GM12892 (cell line): ENCODE measurements around the gene PNISR.
A peak's percentile ranks its signal among the peaks of the same experiment; 100 is the strongest.

Experiments
- DNase-seq: peaks from one replicate; pipeline ENCODE4 v3.0.0; 2011; ENCODE audit not compliant: insufficient read length
- FAIRE-seq: peaks from 2 replicates; lab custom pipeline; 2011; peaks lifted over from hg19 to GRCh38; lab: Jason Lieb, UNC
- POLR2A ChIP-seq: IDR thresholded peaks from 2 replicates; pipeline ENCODE4 v1.6.1; 2011; ENCODE audit warnings: low read depth, low read length, control low read depth
- POLR2AphosphoS5 ChIP-seq: IDR thresholded peaks from 2 replicates; pipeline ENCODE4 v1.6.1; 2011; ENCODE audit warnings: low read depth, low read length, control low read depth
- TAF1 ChIP-seq: IDR thresholded peaks from 2 replicates; pipeline ENCODE4 v1.6.1; 2011; ENCODE audit warnings: low read depth, mild to moderate bottlenecking, control low read depth, low read length, borderline replicate concordance

PNISR gene

GRCh38 chr6:99393698-99394531 lies 31.2 kb downstream of the PNISR start, which contains the start of gene COQ3:
Gene COQ3 (minus strand): TSS chr6:99394195. CDS start chr6:99394179, 16 bp downstream.
- TF ChIP-seq TAF1 (peak; percentile 84), POLR2A (peak; percentile 64; the same call in 1 of the 2 replicates), POLR2AphosphoS5 (peak; percentile 59)
- DNase-seq = peak; percentile 65
- peak; percentile 94 for FAIRE-seq

- DNase-seq (no peak), FAIRE-seq (no peak)
- TF ChIP-seq TAF1 = no peak
- TF ChIP-seq POLR2A = no peak
- TF ChIP-seq POLR2AphosphoS5 = no peak
Observed at GRCh38 chr6:99393366-99393697, 31.8 kb downstream of the PNISR start.

DNA sequence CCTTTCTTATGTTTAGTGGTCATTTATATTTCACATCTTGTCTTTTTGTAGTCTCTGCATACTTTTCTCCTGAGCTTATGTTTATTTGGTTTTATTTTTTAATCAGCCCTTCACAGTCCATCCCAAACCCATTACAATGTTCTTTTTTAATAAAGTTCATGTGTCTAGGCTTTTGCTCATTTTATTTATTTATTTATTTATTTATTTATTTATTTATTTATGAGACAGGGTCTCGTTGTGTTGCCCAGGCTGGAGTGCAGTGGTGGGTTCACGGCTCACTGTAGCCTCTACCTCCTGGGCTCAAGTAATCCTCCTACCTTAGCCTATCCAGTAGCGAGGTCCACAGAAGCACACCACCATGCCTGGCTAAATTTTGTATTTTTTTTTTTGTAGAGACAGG lies 34.2 kb downstream of the PNISR start:
- no peak for DNase-seq
- TF ChIP-seq POLR2A (no peak), POLR2AphosphoS5 (no peak), TAF1 (no peak)
- no peak for FAIRE-seq

DNA sequence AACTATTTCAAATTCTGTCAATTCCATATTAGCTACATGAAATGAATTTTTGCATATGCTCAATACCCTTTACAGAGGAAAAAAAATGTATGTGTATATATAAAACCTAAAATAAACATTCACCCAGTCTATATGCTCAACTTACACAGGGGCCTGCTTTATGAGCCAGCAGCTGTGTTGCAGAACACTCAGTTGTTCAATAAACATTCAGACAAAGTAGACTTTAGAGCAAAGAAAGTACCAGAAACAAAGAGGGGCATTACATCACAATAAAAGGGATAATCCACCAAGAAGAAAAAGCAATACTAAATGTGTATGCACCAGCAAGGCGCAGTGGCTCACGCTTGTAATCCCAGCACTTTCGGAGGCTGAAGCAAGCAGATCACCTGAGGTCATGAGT lies 40.6 kb downstream of the PNISR start:
- no peak for TF ChIP-seq POLR2AphosphoS5
- no peak for TF ChIP-seq POLR2A
- TF ChIP-seq TAF1 = no peak
- DNase-seq = no peak
- no peak for FAIRE-seq

DNA sequence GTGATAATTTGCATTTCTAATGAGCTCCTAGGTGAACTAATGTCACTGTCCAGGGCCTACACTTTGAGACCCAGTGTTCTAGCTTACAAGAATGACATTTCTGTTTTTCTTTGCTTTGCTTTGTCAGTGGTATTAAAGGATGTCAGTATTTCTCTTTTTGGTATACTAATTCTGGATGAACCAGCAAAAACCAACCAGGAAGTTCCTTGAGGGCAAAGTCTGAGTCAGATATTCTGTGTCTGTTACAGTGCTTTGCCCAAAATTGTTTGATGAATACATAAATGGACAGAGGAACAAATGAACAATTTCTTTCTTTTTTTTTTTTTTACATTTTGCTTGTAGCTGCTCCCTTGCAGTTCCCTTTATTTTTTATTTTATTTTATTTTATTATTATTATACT lies 46.5 kb downstream of the PNISR start:
- DNase-seq (no peak), FAIRE-seq (no peak)
- TF ChIP-seq POLR2A = no peak
- no peak for TF ChIP-seq POLR2AphosphoS5
- TF ChIP-seq TAF1 = no peak

DNA sequence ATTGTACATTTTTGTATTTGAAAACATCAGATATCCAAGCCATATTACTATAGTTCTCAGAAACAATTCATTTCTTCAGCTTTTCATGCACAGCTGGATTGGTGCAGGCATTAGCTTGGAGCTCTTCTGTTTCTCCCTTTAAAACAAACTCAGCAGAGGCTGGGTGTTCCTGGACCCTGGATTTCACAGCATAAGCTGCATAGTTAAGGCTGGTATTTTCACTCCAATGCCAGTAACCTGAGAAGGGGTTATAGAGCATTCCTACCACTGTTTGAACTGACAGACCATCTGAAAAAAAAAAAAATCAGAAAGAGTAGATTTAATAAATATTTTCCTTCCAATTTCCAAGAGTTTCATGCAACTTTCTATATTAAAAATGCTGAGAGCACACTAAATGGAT lies 55.6 kb downstream of the PNISR start:
- DNase-seq (no peak), FAIRE-seq (no peak)
- TF ChIP-seq TAF1 (no peak), POLR2AphosphoS5 (no peak), POLR2A (no peak)

DNA sequence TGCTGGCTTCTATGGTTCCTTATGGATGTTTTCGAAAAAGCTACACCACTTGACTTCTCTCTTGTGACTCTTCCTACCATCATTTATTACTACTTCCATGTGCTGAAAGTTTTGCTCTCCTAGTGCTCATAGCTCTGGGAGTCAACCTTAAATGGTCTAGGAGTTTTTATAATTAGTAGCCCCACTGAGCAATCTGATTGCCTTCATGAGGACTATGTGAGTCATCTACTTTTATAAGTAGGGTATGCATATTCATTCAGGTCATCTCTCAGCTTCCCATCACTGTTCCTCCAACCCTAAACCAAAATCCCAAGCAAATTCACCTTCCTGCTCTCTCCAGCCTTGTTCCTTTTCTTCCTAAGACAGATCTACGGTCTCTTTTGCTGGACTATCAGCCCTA lies 58.3 kb downstream of the PNISR start:
- DNase-seq (no peak), FAIRE-seq (no peak)
- TF ChIP-seq POLR2A (no peak), TAF1 (no peak), POLR2AphosphoS5 (no peak)

- no peak for TF ChIP-seq POLR2AphosphoS5
- TF ChIP-seq POLR2A = no peak
- TF ChIP-seq TAF1 = no peak
- peak; percentile 46 for FAIRE-seq
- no peak for DNase-seq
Observed at GRCh38 chr6:99364026-99364425, 61.1 kb downstream of the PNISR start.

GRCh38 chr6:99362678-99363268 lies 62.3 kb downstream of the PNISR start:
- FAIRE-seq (no peak), DNase-seq (no peak)
- no peak for TF ChIP-seq POLR2AphosphoS5
- TF ChIP-seq POLR2A = no peak
- no peak for TF ChIP-seq TAF1

- FAIRE-seq (no peak), DNase-seq (no peak)
- TF ChIP-seq POLR2AphosphoS5 = no peak
- no peak for TF ChIP-seq POLR2A
- no peak for TF ChIP-seq TAF1
Observed at GRCh38 chr6:99359800-99360199, 65.3 kb downstream of the PNISR start.

GRCh38 chr6:99356641-99357040 lies 68.5 kb downstream of the PNISR start:
- no peak for TF ChIP-seq TAF1
- TF ChIP-seq POLR2A = no peak
- TF ChIP-seq POLR2AphosphoS5 = no peak
- DNase-seq = no peak
- no peak for FAIRE-seq
